HepG2 (cell line): ENCODE results near the gene CEBPA. TPM values are rescaled to one million over a fixed set of nuclear protein-coding genes. Genes with fewer than 3 reads are reported as not detected.

Experiments
- ATAD3A ChIP-seq: sonication (generic); formaldehyde crosslinking; IDR thresholded peaks from 2 replicates; pipeline ENCODE4 v1.4.0; 2020; ENCODE audit warnings: missing genetic modification reagents
- HDAC2 ChIP-seq: sonication (generic); formaldehyde crosslinking; IDR thresholded peaks from 2 replicates; pipeline ENCODE4 v1.4.0; 2020; ENCODE audit warnings: missing genetic modification reagents
- HMG20A ChIP-seq: IDR thresholded peaks from 2 replicates; pipeline ENCODE4 v1.6.1; 2016; ENCODE audit warnings: borderline replicate concordance
- HNRNPLL ChIP-seq: fragments of 200-400 bp; formaldehyde crosslinking; IDR thresholded peaks from 2 replicates; pipeline ENCODE4 v1.6.1; 2017; ENCODE audit warnings: mild to moderate bottlenecking, low read depth, low read length; ENCODE audit not compliant: poor library complexity, severe bottlenecking
- KAT7 ChIP-seq: IDR thresholded peaks from 2 replicates; pipeline ENCODE4 v1.6.1; 2018; ENCODE audit warnings: borderline replicate concordance, missing compliant biosample characterization
- KDM3A ChIP-seq: IDR thresholded peaks from 2 replicates; pipeline ENCODE4 v1.6.1; 2018; ENCODE audit warnings: low read depth, missing compliant biosample characterization
- MED13 ChIP-seq: sonication (generic); formaldehyde crosslinking; IDR thresholded peaks from 2 replicates; pipeline ENCODE4 v1.5.0; 2020; ENCODE audit warnings: missing genetic modification reagents
- NFIC ChIP-seq: IDR thresholded peaks from 2 replicates; pipeline ENCODE4 v1.6.1; 2012; ENCODE audit warnings: mild to moderate bottlenecking, low read length, inconsistent platforms
- NKX3-1 ChIP-seq: sonication (generic); formaldehyde crosslinking; IDR thresholded peaks from 2 replicates; pipeline ENCODE4 v1.5.0; 2020; ENCODE audit warnings: missing genetic modification reagents
- RAD21 ChIP-seq: fragments of 450-650 bp; formaldehyde crosslinking; IDR thresholded peaks from 2 replicates; pipeline ENCODE4 v1.5.0; 2020; ENCODE audit warnings: mild to moderate bottlenecking
- SRSF9 ChIP-seq: fragments of 200-400 bp; formaldehyde crosslinking; IDR thresholded peaks from 2 replicates; pipeline ENCODE4 v1.6.1; 2018; ENCODE audit warnings: borderline replicate concordance, mild to moderate bottlenecking, low read depth, low read length; ENCODE audit not compliant: insufficient read depth, poor library complexity, severe bottlenecking
- TCF7 ChIP-seq: sonication (generic); IDR thresholded peaks from 2 replicates; pipeline ENCODE4 v1.6.1; 2016; ENCODE audit warnings: antibody characterized with exemption, low read depth
- ZNF367 ChIP-seq: sonication (generic); formaldehyde crosslinking; IDR thresholded peaks from 2 replicates; pipeline ENCODE4 v1.4.0; 2020; ENCODE audit warnings: missing genetic modification reagents, borderline replicate concordance
- ZNF768 ChIP-seq: sonication (generic); formaldehyde crosslinking; IDR thresholded peaks from 2 replicates; pipeline ENCODE4 v1.4.0; 2020; ENCODE audit warnings: missing genetic modification reagents
- ZNF773 ChIP-seq: sonication (generic); formaldehyde crosslinking; IDR thresholded peaks from 2 replicates; pipeline ENCODE4 v1.4.0; 2020; ENCODE audit warnings: missing genetic modification reagents, borderline replicate concordance
- ZNF781 ChIP-seq: sonication (generic); formaldehyde crosslinking; IDR thresholded peaks from 2 replicates; pipeline ENCODE4 v1.5.1; 2020; ENCODE audit warnings: borderline replicate concordance, mild to moderate bottlenecking, missing genetic modification reagents; ENCODE audit errors: not compliant biosample characterization
- ZSCAN22 ChIP-seq: sonication (generic); formaldehyde crosslinking; IDR thresholded peaks from 2 replicates; pipeline ENCODE4 v1.4.0; 2020; ENCODE audit warnings: mild to moderate bottlenecking, missing genetic modification reagents
- polyA plus RNA-seq, 8 experiments: library from polyadenylated mRNA; depleted of rRNA in 3 of 8; stranded (reverse) in 7 of 8; unstranded in 1 of 8; fragments of >200 nt; fragmentation: Illumina TruSeq in 4 of 8; extraction: Trizol in 4 of 8; gene quantifications; 2 replicates each; pipeline versions ENCODE4 v1.2.1 to v1.2.3, GENCODE V29; 2011 to 2016; ENCODE audit warnings: low read depth in 4 of 8, missing spikeins in 1 of 8, mixed read lengths in 1 of 8; ENCODE audit not compliant: insufficient read depth in 1 of 8
- total RNA-seq, 5 experiments: library from RNA; depleted of rRNA; stranded (reverse); fragments of >200 nt; fragmentation: Illumina TruSeq; extraction: Trizol; gene quantifications; 2 replicates each; pipeline ENCODE4 v1.2.3, GENCODE V29; 2016; ENCODE audit warnings: low read depth in 1 of 5
- TF ChIP-seq, protein P1 (sequence below): sonication (generic); formaldehyde crosslinking; IDR thresholded peaks from 2 replicates; pipeline ENCODE4 v1.5.1; 2020; ENCODE audit warnings: missing genetic modification reagents, mild to moderate bottlenecking, borderline replicate concordance
- TF ChIP-seq, protein P2 (sequence below): sonication (generic); formaldehyde crosslinking; IDR thresholded peaks from 2 replicates; pipeline ENCODE4 v1.5.1; 2020; ENCODE audit warnings: mild to moderate bottlenecking, moderate library complexity, missing genetic modification reagents
- TF ChIP-seq, protein P3 (sequence below): sonication (generic); formaldehyde crosslinking; conservative IDR thresholded peaks from 2 replicates; pipeline ENCODE4 v1.8.0; 2022; ENCODE audit warnings: mild to moderate bottlenecking, moderate library complexity, missing genetic modification reagents
- TF ChIP-seq, protein P4 (sequence below): sonication (generic); formaldehyde crosslinking; conservative IDR thresholded peaks from 2 replicates; pipeline ENCODE4 v1.4.0; 2020; ENCODE audit warnings: missing genetic modification reagents
- TF ChIP-seq, protein P5 (sequence below): sonication (generic); formaldehyde crosslinking; IDR thresholded peaks from 2 replicates; pipeline ENCODE4 v1.4.0; 2020; ENCODE audit warnings: missing genetic modification reagents, borderline replicate concordance

The CEBPA gene
- total and polyA plus RNA-seq, 2 of the 13 experiments (the other 11 are each of a cell fraction or from before 2014, with no cell fraction given), result 24.8 to 103 TPM

DNA sequence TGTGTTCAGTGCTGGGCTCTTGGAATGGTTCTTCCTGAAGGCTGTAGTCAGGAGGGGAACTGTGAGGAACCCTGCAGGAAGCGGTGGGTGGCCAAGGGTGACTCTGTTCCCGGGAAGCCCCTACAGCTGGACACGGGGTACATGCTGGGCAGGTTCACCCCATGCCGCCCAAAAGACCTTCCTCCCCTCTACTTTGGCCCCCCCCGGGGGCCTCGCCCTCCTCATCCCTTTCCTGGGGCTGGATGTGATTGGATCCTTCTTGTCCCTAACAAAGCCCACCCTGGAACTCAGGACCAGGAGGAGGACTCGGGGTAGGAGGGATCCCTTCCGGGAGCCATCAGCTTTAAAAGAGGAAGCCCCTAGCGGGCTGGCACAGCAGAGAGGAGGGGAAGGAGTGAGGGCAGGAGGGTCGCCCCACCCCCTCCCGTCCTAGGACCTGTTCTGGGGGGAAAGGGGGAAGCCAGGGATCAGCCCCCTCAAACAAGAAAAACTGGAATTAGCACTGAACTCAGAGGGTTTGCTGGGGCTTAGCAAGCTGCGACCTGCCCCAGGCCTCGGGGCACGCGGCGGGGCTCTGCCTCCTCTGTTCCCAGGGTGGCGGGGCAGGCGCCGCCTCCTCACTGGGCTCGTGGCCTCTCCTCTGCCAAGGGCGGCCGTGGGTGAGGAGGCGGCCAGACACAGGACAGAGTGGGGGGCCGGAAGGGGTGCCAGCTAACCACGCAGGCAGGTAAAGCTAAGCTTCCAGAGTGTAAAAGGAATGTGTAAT is 4.0 kb downstream of the CEBPA start (continued):
- 0 out of 2 replicates have a peak, but pooled peaks have one; percentile 13 for TF ChIP-seq NFIC
- no peak for TF ChIP-seq NKX3-1
- 0 out of 2 replicates have a peak, but pooled peaks have one; percentile 11 for TF ChIP-seq ZSCAN22 (CRISPR knock-in tag)
- TF ChIP-seq, protein P1, sequence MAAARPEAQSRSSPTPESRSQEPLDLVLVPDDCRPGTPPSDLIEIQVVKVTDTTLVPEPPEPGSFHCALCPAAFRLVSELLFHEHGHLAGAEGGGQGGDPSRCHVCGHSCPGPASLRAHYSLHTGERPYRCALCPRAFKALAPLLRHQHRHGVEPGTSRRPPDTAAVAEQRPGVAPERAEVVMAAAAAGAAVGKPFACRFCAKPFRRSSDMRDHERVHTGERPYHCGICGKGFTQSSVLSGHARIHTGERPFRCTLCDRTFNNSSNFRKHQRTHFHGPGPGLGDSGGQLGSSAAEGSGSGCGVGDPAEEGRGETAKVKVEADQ (CRISPR knock-in tag), result peak; percentile 21; the same call in 1 of the 2 replicates
- no peak for TF ChIP-seq ZNF367 (CRISPR knock-in tag)
- TF ChIP-seq TCF7, result no peak
- TF ChIP-seq KAT7 (CRISPR knock-in tag), result 0 out of 2 replicates have a peak, but pooled peaks have one; percentile 6
- no peak for TF ChIP-seq HDAC2
- 0 out of 2 replicates have a peak, but pooled peaks have one; percentile 13 for TF ChIP-seq MED13 (CRISPR knock-in tag)
- TF ChIP-seq, protein P2, sequence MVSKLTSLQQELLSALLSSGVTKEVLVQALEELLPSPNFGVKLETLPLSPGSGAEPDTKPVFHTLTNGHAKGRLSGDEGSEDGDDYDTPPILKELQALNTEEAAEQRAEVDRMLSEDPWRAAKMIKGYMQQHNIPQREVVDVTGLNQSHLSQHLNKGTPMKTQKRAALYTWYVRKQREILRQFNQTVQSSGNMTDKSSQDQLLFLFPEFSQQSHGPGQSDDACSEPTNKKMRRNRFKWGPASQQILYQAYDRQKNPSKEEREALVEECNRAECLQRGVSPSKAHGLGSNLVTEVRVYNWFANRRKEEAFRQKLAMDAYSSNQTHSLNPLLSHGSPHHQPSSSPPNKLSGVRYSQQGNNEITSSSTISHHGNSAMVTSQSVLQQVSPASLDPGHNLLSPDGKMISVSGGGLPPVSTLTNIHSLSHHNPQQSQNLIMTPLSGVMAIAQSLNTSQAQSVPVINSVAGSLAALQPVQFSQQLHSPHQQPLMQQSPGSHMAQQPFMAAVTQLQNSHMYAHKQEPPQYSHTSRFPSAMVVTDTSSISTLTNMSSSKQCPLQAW (CRISPR knock-in tag), result no peak
- no peak for TF ChIP-seq ATAD3A
- peak; percentile 10; the same call in 1 of the 2 replicates for TF ChIP-seq RAD21 (CRISPR knock-in tag)
- TF ChIP-seq ZNF781 (CRISPR knock-in tag), result no peak
- TF ChIP-seq KDM3A, result 0 out of 2 replicates have a peak, but pooled peaks have one; percentile 11
- TF ChIP-seq ZNF773 (CRISPR knock-in tag), result no peak
- TF ChIP-seq, protein P3, sequence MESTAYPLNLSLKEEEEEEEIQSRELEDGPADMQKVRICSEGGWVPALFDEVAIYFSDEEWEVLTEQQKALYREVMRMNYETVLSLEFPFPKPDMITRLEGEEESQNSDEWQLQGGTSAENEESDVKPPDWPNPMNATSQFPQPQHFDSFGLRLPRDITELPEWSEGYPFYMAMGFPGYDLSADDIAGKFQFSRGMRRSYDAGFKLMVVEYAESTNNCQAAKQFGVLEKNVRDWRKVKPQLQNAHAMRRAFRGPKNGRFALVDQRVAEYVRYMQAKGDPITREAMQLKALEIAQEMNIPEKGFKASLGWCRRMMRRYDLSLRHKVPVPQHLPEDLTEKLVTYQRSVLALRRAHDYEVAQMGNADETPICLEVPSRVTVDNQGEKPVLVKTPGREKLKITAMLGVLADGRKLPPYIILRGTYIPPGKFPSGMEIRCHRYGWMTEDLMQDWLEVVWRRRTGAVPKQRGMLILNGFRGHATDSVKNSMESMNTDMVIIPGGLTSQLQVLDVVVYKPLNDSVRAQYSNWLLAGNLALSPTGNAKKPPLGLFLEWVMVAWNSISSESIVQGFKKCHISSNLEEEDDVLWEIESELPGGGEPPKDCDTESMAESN (CRISPR knock-in tag), result 0 out of 2 replicates have a peak, but pooled peaks have one; percentile 8
- TF ChIP-seq, protein P4, sequence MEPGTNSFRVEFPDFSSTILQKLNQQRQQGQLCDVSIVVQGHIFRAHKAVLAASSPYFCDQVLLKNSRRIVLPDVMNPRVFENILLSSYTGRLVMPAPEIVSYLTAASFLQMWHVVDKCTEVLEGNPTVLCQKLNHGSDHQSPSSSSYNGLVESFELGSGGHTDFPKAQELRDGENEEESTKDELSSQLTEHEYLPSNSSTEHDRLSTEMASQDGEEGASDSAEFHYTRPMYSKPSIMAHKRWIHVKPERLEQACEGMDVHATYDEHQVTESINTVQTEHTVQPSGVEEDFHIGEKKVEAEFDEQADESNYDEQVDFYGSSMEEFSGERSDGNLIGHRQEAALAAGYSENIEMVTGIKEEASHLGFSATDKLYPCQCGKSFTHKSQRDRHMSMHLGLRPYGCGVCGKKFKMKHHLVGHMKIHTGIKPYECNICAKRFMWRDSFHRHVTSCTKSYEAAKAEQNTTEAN (CRISPR knock-in tag), result 0 out of 2 replicates have a peak, but pooled peaks have one; percentile 11
- TF ChIP-seq HMG20A (CRISPR knock-in tag), result no peak
- TF ChIP-seq SRSF9, result no peak
- peak; percentile 42 for TF ChIP-seq HNRNPLL
- TF ChIP-seq, protein P5, sequence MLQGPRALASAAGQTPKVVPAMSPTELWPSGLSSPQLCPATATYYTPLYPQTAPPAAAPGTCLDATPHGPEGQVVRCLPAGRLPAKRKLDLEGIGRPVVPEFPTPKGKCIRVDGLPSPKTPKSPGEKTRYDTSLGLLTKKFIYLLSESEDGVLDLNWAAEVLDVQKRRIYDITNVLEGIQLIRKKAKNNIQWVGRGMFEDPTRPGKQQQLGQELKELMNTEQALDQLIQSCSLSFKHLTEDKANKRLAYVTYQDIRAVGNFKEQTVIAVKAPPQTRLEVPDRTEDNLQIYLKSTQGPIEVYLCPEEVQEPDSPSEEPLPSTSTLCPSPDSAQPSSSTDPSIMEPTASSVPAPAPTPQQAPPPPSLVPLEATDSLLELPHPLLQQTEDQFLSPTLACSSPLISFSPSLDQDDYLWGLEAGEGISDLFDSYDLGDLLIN, result no peak
- no peak for TF ChIP-seq ZNF768 (CRISPR knock-in tag)
